HG03095 (cell line): Measurements from ENCODE around the gene ZNRF1.

Source experiments
- ATAC-seq: cut with Tn5 transposase; IDR thresholded peaks from one replicate; pipeline ENCODE4 v1.9.1; 2021; ENCODE audit warnings: moderate library complexity; ENCODE audit not compliant: unreplicated experiment

The ZNRF1 gene

GRCh38 chr16:75138636-75139035 lies 139.8 kb downstream of the ZNRF1 start:
- no peak for ATAC-seq

GRCh38 chr16:75139498-75139897 lies 140.7 kb downstream of the ZNRF1 start:
- ATAC-seq, result no peak

- ATAC-seq, result no peak
Measured at GRCh38 chr16:75143941-75144340, 145.1 kb downstream of the ZNRF1 start.

- no peak for ATAC-seq
Measured at GRCh38 chr16:75147968-75148310, 149.1 kb downstream of the ZNRF1 start.

- peak; percentile 82 for ATAC-seq
Measured at GRCh38 chr16:75148311-75149195, 149.7 kb downstream of the ZNRF1 start, which contains the start of gene ZFP1. Gene ZFP1, plus strand, starts transcription at chr16:75148524. Its CDS starts 4,428 bp downstream, at chr16:75152952.

- no peak for ATAC-seq
Measured at GRCh38 chr16:75151798-75152197, 153.0 kb downstream of the ZNRF1 start.

- ATAC-seq, result no peak
Measured at GRCh38 chr16:75152635-75153034, 153.8 kb downstream of the ZNRF1 start.

GRCh38 chr16:75160386-75160785 lies 161.6 kb downstream of the ZNRF1 start:
- no peak for ATAC-seq
